ENCODE measurements around the gene SIAH2. TPM values are rescaled to one million over a fixed set of nuclear protein-coding genes. Genes with fewer than 3 reads are reported as not detected.

The SIAH2 gene
- polyA plus RNA-seq, 1 of the 3 experiments (the other 2 are of a cell fraction): 18.4 TPM

- H3K4me1 ChIP-seq (ENCODE audit: control insufficient read depth in 1 of 2, insufficient read depth in 2 of 2, low read depth in 1 of 2, low read length in 1 of 2): peaks cover 0 to 9% of the 10 kb centered on the region in 2 experiments; a peak in 3 of 4 replicates
- H3K36me3 ChIP-seq (replicated peaks in 1 of 2; ENCODE audit: control insufficient read depth in 1 of 2, insufficient read depth in 2 of 2, low read length in 1 of 2): peaks cover 4 to 6% of the 10 kb centered on the region in 2 experiments
- WGBS (ENCODE audit: low lambda C conversion rate): 96% methylated on average over 3 of the region's 3 CpGs
- no peak overlapping the region for H3K27ac ChIP-seq (ENCODE audit: low read depth in 2 of 2, low read length in 1 of 2)
- H3K9ac ChIP-seq: no peak overlapping the region
- CTCF ChIA-PET: interaction anchor here (1.5 to 2.2 kb wide), 2 partner anchors 8 to 32 kb away, joined by 3 to 7 read pairs; no protein-coding TSS in a partner anchor
- H3F3A ChIP-seq (replicated peaks; ENCODE audit: insufficient read depth): no peaks in the 10 kb centered on the region
- H3K4me3 ChIP-seq (ENCODE audit: low read depth in 2 of 2, low read length in 1 of 2): no peak overlapping the region
- H2AFZ ChIP-seq (ENCODE audit: low read depth): no peak overlapping the region
- no peak overlapping the region for H3K4me2 ChIP-seq
- H3K9me2 ChIP-seq: no peaks in the 10 kb centered on the region
- DNase-seq: no peak
- POLR2A ChIA-PET: no interaction called here
- no peaks in the 10 kb centered on the region for H3K27me3 ChIP-seq (ENCODE audit: insufficient read depth)
- H4K20me1 ChIP-seq (ENCODE audit: insufficient read depth): peaks cover 46% of the 10 kb centered on the region
- H3K79me2 ChIP-seq (ENCODE audit: insufficient read depth): peaks cover 96% of the 10 kb centered on the region
- no peaks in the 10 kb centered on the region for H3K9me3 ChIP-seq
- TF ChIP-seq, protein P1, sequence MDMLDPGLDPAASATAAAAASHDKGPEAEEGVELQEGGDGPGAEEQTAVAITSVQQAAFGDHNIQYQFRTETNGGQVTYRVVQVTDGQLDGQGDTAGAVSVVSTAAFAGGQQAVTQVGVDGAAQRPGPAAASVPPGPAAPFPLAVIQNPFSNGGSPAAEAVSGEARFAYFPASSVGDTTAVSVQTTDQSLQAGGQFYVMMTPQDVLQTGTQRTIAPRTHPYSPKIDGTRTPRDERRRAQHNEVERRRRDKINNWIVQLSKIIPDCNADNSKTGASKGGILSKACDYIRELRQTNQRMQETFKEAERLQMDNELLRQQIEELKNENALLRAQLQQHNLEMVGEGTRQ (IDR thresholded peaks at IDR 0.05; ENCODE audit: borderline replicate concordance, low read depth, low read length): no peak
- TF ChIP-seq EZH2phosphoT487 (IDR thresholded peaks at IDR 0.05; ENCODE audit: borderline replicate concordance, low read depth) (no peak), FOSL2 (IDR thresholded peaks at IDR 0.05; ENCODE audit: borderline replicate concordance, low read depth) (no peak), MXI1 (IDR thresholded peaks at IDR 0.05; ENCODE audit: low read depth, low read length) (no peak), SMC3 (IDR thresholded peaks at IDR 0.05; ENCODE audit: low read depth, low read length) (no peak), PBX3 (IDR thresholded peaks at IDR 0.05) (no peak), GABPA (IDR thresholded peaks at IDR 0.05; ENCODE audit: low read depth) (no peak), NFIC (IDR thresholded peaks at IDR 0.05; ENCODE audit: borderline replicate concordance) (no peak), REST (IDR thresholded peaks at IDR 0.05; ENCODE audit: low read depth, low read length) (no peak), RFX5 (IDR thresholded peaks at IDR 0.05; ENCODE audit: low read length) (no peak), GATA2 (CRISPR knock-in tag; IDR thresholded peaks at IDR 0.05) (no peak), TCF12 (IDR thresholded peaks at IDR 0.05) (no peak)
- TF ChIP-seq, protein P2, sequence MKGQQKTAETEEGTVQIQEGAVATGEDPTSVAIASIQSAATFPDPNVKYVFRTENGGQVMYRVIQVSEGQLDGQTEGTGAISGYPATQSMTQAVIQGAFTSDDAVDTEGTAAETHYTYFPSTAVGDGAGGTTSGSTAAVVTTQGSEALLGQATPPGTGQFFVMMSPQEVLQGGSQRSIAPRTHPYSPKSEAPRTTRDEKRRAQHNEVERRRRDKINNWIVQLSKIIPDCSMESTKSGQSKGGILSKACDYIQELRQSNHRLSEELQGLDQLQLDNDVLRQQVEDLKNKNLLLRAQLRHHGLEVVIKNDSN (IDR thresholded peaks at IDR 0.05; ENCODE audit: borderline replicate concordance, low read depth): no peak
Observed at GRCh38 chr3:150755902-150756301, 7.1 kb downstream of the SIAH2 start.
